Natural killer cell treated with Interleukin-12 subunit alpha and Interleukin-12 subunit beta and Interleukin-15 and Interleukin-18, amount 100 ng/mL, for 72 hours (primary cell): ENCODE measurements around the gene RC3H2. TPM values are rescaled to one million over a fixed set of nuclear protein-coding genes. Genes with fewer than 3 reads are reported as not detected.
"Not testable (repeated sequence)": the region's sequence is repeated elsewhere in the genome, so short reads cannot be mapped to it uniquely, and the experiment has no call there.

ENCODE experiments used
- ATAC-seq, 2 donors: fragments of 150-1000 bp; cut with Tn5 transposase in 1 of 2; sonication (Bioruptor Pico), chemical (Tn5 transposase) in 1 of 2; 2 replicates each; pipeline ENCODE4 v1.10.0; 2021
- DNase-seq: peaks from one replicate; pipeline ENCODE4 v3.0.0; 2022; ENCODE audit warnings: low spot score
- H3K27ac Mint-ChIP-seq, 2 donors: 1 replicate in 1 of 2; 2 replicates in 1 of 2; pipeline ENCODE4 v1.8.0; 2022; ENCODE audit warnings: mixed read lengths in 2 of 2, mild to moderate bottlenecking in 1 of 2, moderate library complexity in 1 of 2
- H3K27me3 Mint-ChIP-seq, 2 donors: 1 replicate in 1 of 2; 2 replicates in 1 of 2; pipeline ENCODE4 v1.8.0; 2022; ENCODE audit warnings: mixed read lengths in 2 of 2
- H3K36me3 Mint-ChIP-seq: one replicate; pipeline ENCODE4 v1.8.0; 2022; ENCODE audit warnings: mixed read lengths
- H3K4me1 Mint-ChIP-seq, 2 donors: 1 replicate in 1 of 2; 2 replicates in 1 of 2; pipeline ENCODE4 v1.8.0; 2022; ENCODE audit warnings: low read depth in 2 of 2, mixed read lengths in 2 of 2, mild to moderate bottlenecking in 1 of 2
- H3K4me3 Mint-ChIP-seq: one replicate; pipeline ENCODE4 v1.8.0; 2022; ENCODE audit warnings: mixed read lengths
- H3K9me3 Mint-ChIP-seq: 2 replicates; pipeline ENCODE4 v1.8.0; 2022; ENCODE audit warnings: mixed read lengths
- total RNA-seq, 2 donors: library from RNA; stranded (reverse); gene quantifications; one replicate each; pipeline ENCODE4 v1.2.3, GENCODE V29; 2022

Gene RC3H2
- total RNA-seq, 2 donors from 2014 or later = 45.0 to 57.3 TPM

DNA sequence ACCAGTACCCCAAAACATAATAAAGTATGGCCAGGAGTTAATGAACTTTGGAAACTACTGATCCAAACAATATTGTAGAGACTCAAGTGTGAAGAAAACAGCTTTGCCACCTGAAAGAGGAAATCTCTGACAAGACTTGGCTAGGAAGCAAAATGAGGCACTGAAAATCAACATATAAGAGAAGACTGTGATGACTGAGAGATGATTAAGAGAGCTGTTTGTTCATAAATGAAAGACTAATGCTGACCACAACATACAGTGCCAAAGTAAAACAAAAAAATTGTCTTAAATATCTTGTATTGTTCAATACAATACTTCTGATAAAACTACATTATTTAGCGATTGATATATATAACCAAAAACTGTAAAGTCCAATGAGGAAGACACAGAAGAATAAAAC is 7.2 kb downstream of the RC3H2 start:
- Mint-ChIP-seq H3K4me3 (no peak overlapping the region), H3K36me3 (no peaks in the 10 kb centered on the region), H3K27me3 (no peaks in the 10 kb centered on the region), H3K9me3 (no peaks in the 10 kb centered on the region), H3K27ac (no peak overlapping the region), H3K4me1 (peaks cover 9 to 16% of the 10 kb centered on the region in 2 donors)
- ATAC-seq (no peak), DNase-seq (no peak)

DNA sequence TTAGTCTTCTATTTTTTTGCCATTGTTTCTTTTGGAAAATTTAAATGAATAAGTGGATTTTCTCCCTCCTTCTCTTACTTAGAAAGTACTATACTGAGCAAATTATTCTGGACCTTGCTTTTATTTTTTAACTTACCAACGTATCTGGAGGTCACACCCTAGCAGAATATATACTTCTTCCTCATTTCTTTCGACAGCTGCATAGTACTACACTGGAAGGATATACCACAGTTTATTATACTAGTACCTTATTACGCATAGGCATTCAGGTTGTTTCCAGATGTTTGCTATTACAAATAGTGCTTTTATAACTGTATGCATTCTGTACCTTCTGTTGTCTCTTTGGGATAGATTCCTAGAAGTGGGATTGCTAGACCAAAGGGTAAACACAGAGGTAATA is 16.7 kb downstream of the RC3H2 start:
- DNase-seq = no peak
- peaks cover 4% of the 10 kb centered on the region in 2 donors for H3K4me1 Mint-ChIP-seq
- no peak for ATAC-seq
- H3K36me3 Mint-ChIP-seq = peaks cover 12% of the 10 kb centered on the region
- H3K27ac Mint-ChIP-seq = no peak overlapping the region
- H3K27me3 Mint-ChIP-seq = no peaks in the 10 kb centered on the region
- H3K4me3 Mint-ChIP-seq = no peak overlapping the region
- H3K9me3 Mint-ChIP-seq = no peaks in the 10 kb centered on the region

DNA sequence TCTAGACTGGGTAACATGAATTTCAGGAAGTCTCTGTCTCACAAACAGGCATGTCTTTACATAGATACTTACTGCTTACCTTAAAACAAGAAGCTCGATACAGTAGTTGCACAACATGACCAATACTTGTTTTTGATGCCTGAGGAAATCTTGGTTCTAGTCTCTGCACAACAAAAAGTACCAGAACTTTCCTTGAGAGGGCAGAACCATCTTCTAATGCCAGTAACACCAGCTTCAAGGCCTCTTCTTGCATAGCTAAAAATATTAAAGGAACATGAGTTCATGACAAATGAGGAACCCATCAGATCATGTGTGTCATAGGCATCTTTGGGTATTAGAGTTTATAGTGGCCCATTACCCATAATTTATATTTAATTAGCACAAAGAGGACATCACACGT is 22.0 kb downstream of the RC3H2 start:
- no peaks in the 10 kb centered on the region for H3K9me3 Mint-ChIP-seq
- no peaks in the 10 kb centered on the region for H3K27me3 Mint-ChIP-seq
- no peak overlapping the region for H3K4me3 Mint-ChIP-seq
- ATAC-seq (no peak), DNase-seq (no peak)
- no peaks in the 10 kb centered on the region for H3K4me1 Mint-ChIP-seq
- H3K27ac Mint-ChIP-seq = no peak overlapping the region
- H3K36me3 Mint-ChIP-seq = peaks cover 11% of the 10 kb centered on the region

DNA sequence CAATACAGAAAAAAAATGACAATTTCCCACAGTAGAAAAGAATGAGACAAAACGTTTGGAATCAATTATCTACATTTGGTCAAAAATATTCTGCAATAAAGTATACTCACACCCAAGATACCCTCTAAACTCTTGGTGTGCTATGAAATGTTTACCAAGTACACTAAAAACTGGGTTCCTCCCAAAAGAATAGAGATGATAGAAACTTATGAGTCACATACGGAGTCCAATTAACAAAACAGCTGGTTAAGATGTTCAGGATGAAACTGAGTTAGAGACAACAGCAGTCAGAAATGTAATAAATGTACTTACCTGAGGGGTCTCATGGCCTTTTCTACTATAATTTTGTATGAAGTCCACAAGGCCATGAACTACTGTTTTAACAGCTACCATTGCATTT is 25.7 kb downstream of the RC3H2 start:
- no peaks in the 10 kb centered on the region for H3K9me3 Mint-ChIP-seq
- no peak for ATAC-seq

DNA sequence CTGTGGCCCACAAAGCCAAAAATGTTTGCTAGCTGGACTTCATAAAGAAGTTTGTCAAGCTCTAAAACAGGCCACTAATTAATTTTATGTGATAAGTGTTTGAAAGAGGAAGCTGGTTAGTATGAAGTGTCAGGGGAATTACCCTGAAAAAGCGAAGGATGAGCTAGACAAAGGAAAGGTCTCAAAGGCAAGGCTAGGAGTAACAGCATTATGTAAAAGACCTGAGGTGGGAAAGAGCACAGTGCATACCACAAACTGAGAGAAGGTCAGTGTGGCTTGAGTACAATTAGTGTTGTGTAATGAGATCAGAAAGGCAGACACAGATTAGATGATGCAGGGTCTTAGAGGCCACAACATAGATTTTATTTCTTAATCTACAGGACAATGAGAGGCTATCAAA is 29.6 kb downstream of the RC3H2 start:
- no peaks in the 10 kb centered on the region for H3K27me3 Mint-ChIP-seq
- ATAC-seq (no peak), DNase-seq (no peak)
- peak overlapping the region; percentile 2 to 14 for H3K27ac Mint-ChIP-seq
- no peak overlapping the region for H3K4me3 Mint-ChIP-seq
- H3K4me1 Mint-ChIP-seq = peaks cover 4 to 13% of the 10 kb centered on the region in 2 donors
- H3K36me3 Mint-ChIP-seq = peaks cover 29% of the 10 kb centered on the region
- H3K9me3 Mint-ChIP-seq = no peaks in the 10 kb centered on the region

More for the DNA sequence above, 25.7 kb downstream of the RC3H2 start:
- no peak overlapping the region for H3K27ac Mint-ChIP-seq
- H3K4me3 Mint-ChIP-seq = no peak overlapping the region
- peaks cover 33% of the 10 kb centered on the region for H3K36me3 Mint-ChIP-seq
- peaks cover 4 to 13% of the 10 kb centered on the region in 2 donors for H3K4me1 Mint-ChIP-seq
- DNase-seq = no peak
- H3K27me3 Mint-ChIP-seq = no peaks in the 10 kb centered on the region

DNA sequence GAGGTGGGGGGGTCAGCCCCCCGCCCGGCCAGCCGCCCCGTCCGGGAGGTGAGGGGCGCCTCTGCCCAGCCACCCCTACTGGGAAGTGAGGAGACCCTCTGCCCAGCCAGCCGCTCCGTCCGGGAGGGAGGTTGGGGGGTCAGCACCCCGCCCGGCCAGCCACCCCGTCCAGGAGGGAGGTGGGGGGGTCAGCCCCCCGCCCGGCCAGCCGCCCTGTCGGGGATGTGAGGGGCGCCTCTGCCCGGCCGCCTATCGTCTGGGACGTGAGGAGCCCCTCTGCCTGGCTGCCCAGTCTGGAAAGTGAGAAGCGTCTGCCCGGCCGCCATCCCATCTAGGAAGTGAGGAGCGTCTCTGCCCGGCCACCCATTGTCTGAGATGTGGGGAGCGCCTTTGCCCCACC is 37.9 kb downstream of the RC3H2 start:
- not testable (repeated sequence) for H3K9me3 Mint-ChIP-seq, H3K4me1 Mint-ChIP-seq, ATAC-seq, H3K27ac Mint-ChIP-seq, H3K4me3 Mint-ChIP-seq, DNase-seq, H3K27me3 Mint-ChIP-seq, H3K36me3 Mint-ChIP-seq

DNA sequence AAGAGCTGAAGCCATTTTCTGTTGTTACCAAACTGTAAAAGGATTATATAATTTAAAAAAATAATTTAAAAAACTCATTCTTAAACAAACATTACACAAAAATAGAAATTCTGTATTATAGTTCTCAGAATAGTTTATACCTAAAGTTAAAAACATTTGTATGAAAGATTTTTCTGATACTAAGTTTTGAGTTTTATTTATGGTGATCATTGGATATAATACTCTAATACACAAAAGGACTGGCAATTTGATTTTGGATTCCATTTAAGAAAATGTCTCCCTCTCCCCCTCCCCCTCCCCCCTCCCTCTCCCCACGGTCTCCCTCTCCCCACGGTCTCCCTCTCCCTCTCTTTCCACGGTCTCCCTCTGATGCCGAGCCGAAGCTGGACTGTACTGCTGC is 39.1 kb downstream of the RC3H2 start:
- H3K9me3 Mint-ChIP-seq = no peaks in the 10 kb centered on the region
- no peaks in the 10 kb centered on the region for H3K4me1 Mint-ChIP-seq
- H3K27ac Mint-ChIP-seq = no peak overlapping the region
- ATAC-seq (no peak), DNase-seq (no peak)
- no peak overlapping the region for H3K4me3 Mint-ChIP-seq
- H3K36me3 Mint-ChIP-seq = no peaks in the 10 kb centered on the region
- H3K27me3 Mint-ChIP-seq = no peaks in the 10 kb centered on the region

DNA sequence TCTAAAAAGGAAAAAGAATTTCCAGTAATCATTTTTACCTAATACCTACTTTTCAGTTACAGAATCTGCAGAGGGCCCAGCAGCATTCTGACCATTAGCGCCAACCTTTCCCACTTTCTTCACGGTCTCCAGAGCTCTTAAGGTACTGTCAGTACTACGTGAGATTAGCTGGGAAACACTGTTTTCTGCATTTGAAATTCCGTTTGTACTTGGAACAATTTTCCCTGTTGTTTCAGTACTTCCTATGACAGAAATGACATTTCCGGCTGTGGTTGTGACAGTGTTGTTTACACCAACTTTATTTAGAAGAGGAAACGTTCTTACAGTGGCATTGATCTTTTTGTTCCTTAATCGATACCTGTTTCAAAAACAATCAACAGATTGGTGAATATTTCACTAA is 39.9 kb downstream of the RC3H2 start:
- H3K36me3 Mint-ChIP-seq = no peaks in the 10 kb centered on the region
- DNase-seq = no peak

DNA sequence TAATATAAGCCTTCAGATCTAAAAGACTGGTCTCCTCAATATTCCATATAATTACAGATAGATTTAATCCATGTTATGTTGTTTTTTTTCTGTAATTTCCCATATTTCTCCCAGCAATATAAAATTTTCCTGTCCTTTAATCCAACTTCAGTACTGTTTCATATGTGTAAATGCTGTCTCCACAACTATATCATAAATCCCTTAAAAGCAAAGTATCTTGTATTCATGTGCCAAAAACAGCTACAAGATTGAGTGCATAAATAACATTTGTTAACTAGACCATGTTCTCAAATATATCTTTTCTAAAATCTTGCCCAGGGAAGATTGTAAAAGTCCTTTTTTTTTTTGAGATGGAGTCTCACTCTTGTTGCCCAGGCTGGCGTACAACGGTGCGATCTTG is 41.8 kb downstream of the RC3H2 start:
- no peaks in the 10 kb centered on the region for H3K9me3 Mint-ChIP-seq
- H3K4me1 Mint-ChIP-seq = peaks cover 0 to 4% of the 10 kb centered on the region in 2 donors
- peaks cover 3% of the 10 kb centered on the region for H3K36me3 Mint-ChIP-seq
- DNase-seq (no peak), ATAC-seq (no peak)
- no peak overlapping the region for H3K4me3 Mint-ChIP-seq
- H3K27ac Mint-ChIP-seq = no peak overlapping the region
- H3K27me3 Mint-ChIP-seq = no peaks in the 10 kb centered on the region

More for the DNA sequence above, 39.9 kb downstream of the RC3H2 start:
- no peaks in the 10 kb centered on the region for H3K4me1 Mint-ChIP-seq
- H3K27me3 Mint-ChIP-seq = no peaks in the 10 kb centered on the region
- no peak overlapping the region for H3K4me3 Mint-ChIP-seq
- ATAC-seq = no peak
- H3K9me3 Mint-ChIP-seq = no peaks in the 10 kb centered on the region
- peak overlapping the region in 1 of 2 donors; percentile 27 for H3K27ac Mint-ChIP-seq

DNA sequence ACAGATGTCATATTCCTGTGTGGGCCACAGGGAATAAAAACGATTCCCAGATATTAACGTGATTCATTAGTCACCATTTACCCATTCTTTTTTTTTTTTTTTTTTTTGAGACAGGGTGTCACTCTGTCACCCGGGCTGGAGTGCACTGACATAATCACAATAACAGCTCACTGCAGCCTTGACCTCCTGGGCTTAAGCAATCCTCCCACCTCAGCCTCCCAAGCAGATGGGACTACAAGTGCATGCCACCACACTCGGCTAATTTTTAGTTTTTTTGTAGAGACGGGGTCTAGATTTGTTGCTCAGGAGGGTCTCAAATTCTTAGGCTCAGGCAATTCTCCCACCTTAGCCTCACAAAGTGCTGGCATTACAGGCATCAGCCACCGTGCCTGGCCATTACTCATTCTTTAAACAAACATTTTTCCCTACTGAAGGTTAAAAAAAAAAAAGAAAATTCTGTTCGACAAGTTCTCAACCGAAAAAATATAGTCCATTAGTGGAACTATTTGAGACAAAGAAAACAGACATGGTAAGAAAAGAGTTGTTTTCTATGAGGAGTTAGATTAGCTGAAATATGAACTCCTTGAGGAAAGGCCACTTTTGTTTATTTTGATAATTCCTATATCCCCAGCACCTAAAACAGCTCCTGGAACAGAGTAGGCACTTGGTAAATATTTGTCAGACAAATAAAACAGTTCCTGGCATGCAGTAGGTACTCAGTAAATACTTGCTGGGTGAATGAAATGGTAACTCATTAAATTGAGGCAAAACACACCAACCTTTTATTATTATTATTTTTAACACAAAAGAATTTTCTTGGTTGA is 44.6 kb downstream of the RC3H2 start:
- peaks cover 0 to 4% of the 10 kb centered on the region in 2 donors for H3K4me1 Mint-ChIP-seq
- peaks cover 4% of the 10 kb centered on the region for H3K36me3 Mint-ChIP-seq
- H3K9me3 Mint-ChIP-seq = no peaks in the 10 kb centered on the region
- no peaks in the 10 kb centered on the region for H3K27me3 Mint-ChIP-seq
- H3K27ac Mint-ChIP-seq = no peak overlapping the region
- no peak for DNase-seq
- no peak overlapping the region for H3K4me3 Mint-ChIP-seq
- ATAC-seq = no peak

DNA sequence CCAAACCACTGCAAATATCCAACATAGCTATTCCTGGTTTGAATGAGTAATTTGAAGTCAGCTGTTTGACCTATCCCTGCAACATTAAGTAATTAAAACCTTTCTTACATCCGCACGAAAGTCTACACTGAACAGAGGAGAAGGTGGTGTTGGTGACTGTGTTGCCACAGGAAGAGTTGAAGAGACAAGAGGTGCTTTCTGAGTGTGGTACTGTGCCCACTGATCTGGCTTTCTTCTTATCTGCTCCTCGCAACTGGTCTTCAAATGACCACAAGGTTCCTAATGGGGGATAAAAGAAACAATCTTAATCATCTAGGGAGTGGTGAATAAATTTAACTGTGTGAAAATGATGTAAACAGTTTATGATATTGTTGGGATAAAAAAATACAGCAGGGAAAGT is 47.3 kb downstream of the RC3H2 start:
- no peak for ATAC-seq
- Mint-ChIP-seq H3K27ac (no peak overlapping the region), H3K9me3 (no peaks in the 10 kb centered on the region), H3K4me3 (no peak overlapping the region), H3K27me3 (no peaks in the 10 kb centered on the region), H3K36me3 (peaks cover 9% of the 10 kb centered on the region), H3K4me1 (peaks cover 0 to 4% of the 10 kb centered on the region in 2 donors)
- DNase-seq = no peak

DNA sequence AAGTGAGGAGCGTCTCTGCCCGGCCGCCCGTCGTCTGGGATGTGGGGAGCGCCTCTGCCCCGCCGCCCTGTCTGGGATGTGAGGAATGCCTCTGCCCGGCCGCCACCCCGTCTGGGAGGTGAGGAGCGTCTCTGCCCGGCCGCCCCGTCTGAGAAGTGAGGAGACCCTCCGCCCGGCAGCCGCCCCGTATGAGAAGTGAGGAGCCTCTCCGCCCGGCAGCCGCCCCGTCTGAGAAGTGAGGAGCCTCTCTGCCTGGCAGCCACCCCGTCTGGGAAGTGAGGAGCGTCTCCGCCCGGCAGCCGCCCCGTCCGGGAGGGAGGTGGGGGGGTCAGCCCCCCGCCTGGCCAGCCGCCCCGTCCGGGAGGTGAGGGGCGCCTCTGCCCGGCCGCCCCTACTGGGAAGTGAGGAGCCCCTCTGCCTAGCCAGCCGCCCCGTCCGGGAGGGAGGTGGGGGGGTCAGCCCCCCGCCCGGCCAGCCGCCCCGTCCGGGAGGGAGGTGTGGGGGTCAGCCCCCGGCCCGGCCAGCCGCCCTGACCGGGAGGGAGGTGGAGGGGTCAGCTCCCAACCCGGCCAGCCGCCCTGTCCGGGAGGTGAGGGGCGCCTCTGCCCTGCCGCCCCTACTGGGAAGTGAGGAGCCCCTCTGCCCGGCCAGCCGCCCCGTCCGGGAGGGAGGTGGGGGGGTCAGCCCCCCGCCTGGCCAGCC is 52.9 kb downstream of the RC3H2 start:
- not testable (repeated sequence) for H3K4me3 Mint-ChIP-seq

DNA sequence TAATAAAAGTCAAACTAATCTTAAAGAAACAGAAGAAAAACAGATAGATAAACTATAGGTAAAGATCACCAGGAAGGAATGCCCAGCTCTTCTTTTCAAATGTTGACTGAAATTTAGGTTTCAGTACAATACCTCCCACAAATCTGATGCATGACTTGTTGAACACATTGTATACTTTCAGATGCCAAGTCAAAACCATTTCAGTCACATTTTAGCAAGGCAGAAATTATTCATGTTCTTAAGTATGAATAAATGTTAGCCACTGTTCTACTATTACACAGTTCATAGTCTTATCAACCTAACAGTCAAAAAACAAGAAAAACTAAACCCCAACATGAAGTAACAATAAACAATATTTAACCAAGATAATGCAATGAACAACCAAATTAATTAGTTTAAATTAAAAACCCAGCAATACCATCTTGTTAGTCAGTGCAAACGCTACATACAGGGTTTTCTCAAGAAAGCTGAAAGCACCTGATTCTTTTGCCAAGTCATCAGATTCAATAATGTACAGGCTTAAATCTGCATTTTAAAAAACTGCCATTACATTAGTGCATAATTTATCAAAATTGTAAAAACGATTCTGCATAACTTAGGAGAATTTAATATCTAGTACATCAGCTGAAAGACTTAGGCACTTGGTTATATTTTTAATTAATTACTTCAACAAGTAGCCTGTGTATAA is 56.8 kb downstream of the RC3H2 start:
- peaks cover 0 to 4% of the 10 kb centered on the region in 2 donors for H3K4me1 Mint-ChIP-seq
- H3K27me3 Mint-ChIP-seq = no peaks in the 10 kb centered on the region
- H3K36me3 Mint-ChIP-seq = peaks cover 7% of the 10 kb centered on the region
- ATAC-seq = no peak
- no peak overlapping the region for H3K27ac Mint-ChIP-seq
- no peak for DNase-seq
- H3K4me3 Mint-ChIP-seq = no peak overlapping the region
- no peaks in the 10 kb centered on the region for H3K9me3 Mint-ChIP-seq

More for the DNA sequence above, 52.9 kb downstream of the RC3H2 start:
- H3K36me3 Mint-ChIP-seq = peaks cover 12% of the 10 kb centered on the region
- H3K27ac Mint-ChIP-seq, H3K27me3 Mint-ChIP-seq, DNase-seq, H3K9me3 Mint-ChIP-seq, ATAC-seq, H3K4me1 Mint-ChIP-seq: not testable (repeated sequence)
